HepG2 (cell line): Measurements from ENCODE around the gene ACSM2B. TPM values are rescaled to one million over a fixed set of nuclear protein-coding genes. Genes with fewer than 3 reads are reported as not detected.

Source experiments
- ATF2 ChIP-seq: sonication (generic); formaldehyde crosslinking; IDR thresholded peaks from 2 replicates; pipeline ENCODE4 v1.4.0; 2020; ENCODE audit warnings: missing genetic modification reagents
- CHCHD3 ChIP-seq: sonication (generic); formaldehyde crosslinking; IDR thresholded peaks from 2 replicates; pipeline ENCODE4 v1.8.0; 2022; ENCODE audit warnings: mild to moderate bottlenecking, missing genetic modification reagents, moderate library complexity
- ERF ChIP-seq: IDR thresholded peaks from 2 replicates; pipeline ENCODE4 v1.6.1; 2018; ENCODE audit warnings: missing biosample characterization, missing genetic modification reagents
- EZH2 ChIP-seq: conservative IDR thresholded peaks from 2 replicates; pipeline ENCODE4 v1.6.1; 2012; ENCODE audit warnings: mild to moderate bottlenecking, low read depth, low read length, moderate library complexity
- FIP1L1 ChIP-seq: fragments of 200-400 bp; formaldehyde crosslinking; IDR thresholded peaks from 2 replicates; pipeline ENCODE4 v1.6.1; 2018; ENCODE audit warnings: low read depth, mild to moderate bottlenecking, low read length, moderate library complexity, borderline replicate concordance; ENCODE audit not compliant: insufficient read depth
- GMEB1 ChIP-seq: sonication (generic); formaldehyde crosslinking; IDR thresholded peaks from 2 replicates; pipeline ENCODE4 v1.5.1; 2020; ENCODE audit warnings: missing genetic modification reagents, mild to moderate bottlenecking, borderline replicate concordance
- JUN ChIP-seq: sonication (generic); formaldehyde crosslinking; IDR thresholded peaks from 2 replicates; pipeline ENCODE4 v1.4.0; 2020; ENCODE audit warnings: mild to moderate bottlenecking, missing genetic modification reagents
- KDM1A ChIP-seq: IDR thresholded peaks from 2 replicates; pipeline ENCODE4 v1.6.1; 2016; ENCODE audit warnings: missing compliant biosample characterization
- NR2F6 ChIP-seq, 2 experiments: IDR thresholded peaks; 2 replicates each; pipeline ENCODE4 v1.6.1; 2016; ENCODE audit warnings: antibody characterized with exemption in 1 of 2, mild to moderate bottlenecking in 1 of 2
- POGZ ChIP-seq: sonication (generic); formaldehyde crosslinking; IDR thresholded peaks from 2 replicates; pipeline ENCODE4 v1.4.0; 2020; ENCODE audit warnings: mild to moderate bottlenecking, missing genetic modification reagents
- RFXANK ChIP-seq: IDR thresholded peaks from 2 replicates; pipeline ENCODE4 v1.6.1; 2016
- SALL2 ChIP-seq: sonication (generic); formaldehyde crosslinking; IDR thresholded peaks from 2 replicates; pipeline ENCODE4 v1.8.1; 2023; ENCODE audit warnings: mild to moderate bottlenecking, missing genetic modification reagents, inconsistent platforms
- TBX3 ChIP-seq: fragments of 450-650 bp; IDR thresholded peaks from 2 replicates; pipeline ENCODE4 v1.6.1; 2017; ENCODE audit warnings: antibody characterized with exemption, mild to moderate bottlenecking, inconsistent platforms, borderline replicate concordance
- TCF7L2 ChIP-seq: IDR thresholded peaks from 2 replicates; pipeline ENCODE4 v1.6.1; 2011; ENCODE audit warnings: mild to moderate bottlenecking, low read depth, low read length, moderate library complexity
- ZBTB39 ChIP-seq: sonication (generic); formaldehyde crosslinking; IDR thresholded peaks from 2 replicates; pipeline ENCODE4 v1.5.0; 2020; ENCODE audit warnings: missing genetic modification reagents
- ZKSCAN8 ChIP-seq: IDR thresholded peaks from 2 replicates; pipeline ENCODE4 v1.6.1; 2016; ENCODE audit warnings: borderline replicate concordance, missing genetic modification reagents, missing compliant biosample characterization
- ZMYM2 ChIP-seq: sonication (generic); formaldehyde crosslinking; IDR thresholded peaks from 2 replicates; pipeline ENCODE4 v1.8.0; 2022; ENCODE audit warnings: mild to moderate bottlenecking, missing genetic modification reagents
- ZNF143 ChIP-seq: sonication (generic); formaldehyde crosslinking; IDR thresholded peaks from 2 replicates; pipeline ENCODE4 v1.4.0; 2020; ENCODE audit warnings: missing genetic modification reagents
- ZNF232 ChIP-seq: sonication (generic); formaldehyde crosslinking; IDR thresholded peaks from 2 replicates; pipeline ENCODE4 v1.4.0; 2020; ENCODE audit warnings: missing genetic modification reagents, borderline replicate concordance
- ZNF652 ChIP-seq: IDR thresholded peaks from 2 replicates; pipeline ENCODE4 v1.6.1; 2016; ENCODE audit warnings: low read depth, borderline replicate concordance
- ZNF703 ChIP-seq: sonication (generic); formaldehyde crosslinking; IDR thresholded peaks from 2 replicates; pipeline ENCODE4 v1.5.1; 2020; ENCODE audit warnings: missing genetic modification reagents, mild to moderate bottlenecking, moderate library complexity, borderline replicate concordance
- ZNF766 ChIP-seq: sonication (generic); formaldehyde crosslinking; IDR thresholded peaks from 2 replicates; pipeline ENCODE4 v1.5.0; 2020; ENCODE audit warnings: missing genetic modification reagents, borderline replicate concordance
- ZNF83 ChIP-seq: sonication (generic); formaldehyde crosslinking; IDR thresholded peaks from 2 replicates; pipeline ENCODE4 v1.4.0; 2020; ENCODE audit warnings: missing genetic modification reagents, mild to moderate bottlenecking, borderline replicate concordance
- polyA plus RNA-seq, 8 experiments: library from polyadenylated mRNA; depleted of rRNA in 3 of 8; stranded (reverse) in 7 of 8; unstranded in 1 of 8; fragments of >200 nt; fragmentation: Illumina TruSeq in 4 of 8; extraction: Trizol in 4 of 8; gene quantifications; 2 replicates each; pipeline versions ENCODE4 v1.2.1 to v1.2.3, GENCODE V29; 2011 to 2016; ENCODE audit warnings: low read depth in 4 of 8, missing spikeins in 1 of 8, mixed read lengths in 1 of 8; ENCODE audit not compliant: insufficient read depth in 1 of 8
- total RNA-seq, 5 experiments: library from RNA; depleted of rRNA; stranded (reverse); fragments of >200 nt; fragmentation: Illumina TruSeq; extraction: Trizol; gene quantifications; 2 replicates each; pipeline ENCODE4 v1.2.3, GENCODE V29; 2016; ENCODE audit warnings: low read depth in 1 of 5
- TF ChIP-seq, protein P1 (sequence below): sonication (generic); formaldehyde crosslinking; IDR thresholded peaks from 2 replicates; pipeline ENCODE4 v1.4.0; 2020; ENCODE audit warnings: missing genetic modification reagents

Gene ACSM2B
- total and polyA plus RNA-seq, 2 of the 13 experiments (the other 11 are each of a cell fraction or from before 2014, with no cell fraction given), result 22.9 to 34.0 TPM

DNA sequence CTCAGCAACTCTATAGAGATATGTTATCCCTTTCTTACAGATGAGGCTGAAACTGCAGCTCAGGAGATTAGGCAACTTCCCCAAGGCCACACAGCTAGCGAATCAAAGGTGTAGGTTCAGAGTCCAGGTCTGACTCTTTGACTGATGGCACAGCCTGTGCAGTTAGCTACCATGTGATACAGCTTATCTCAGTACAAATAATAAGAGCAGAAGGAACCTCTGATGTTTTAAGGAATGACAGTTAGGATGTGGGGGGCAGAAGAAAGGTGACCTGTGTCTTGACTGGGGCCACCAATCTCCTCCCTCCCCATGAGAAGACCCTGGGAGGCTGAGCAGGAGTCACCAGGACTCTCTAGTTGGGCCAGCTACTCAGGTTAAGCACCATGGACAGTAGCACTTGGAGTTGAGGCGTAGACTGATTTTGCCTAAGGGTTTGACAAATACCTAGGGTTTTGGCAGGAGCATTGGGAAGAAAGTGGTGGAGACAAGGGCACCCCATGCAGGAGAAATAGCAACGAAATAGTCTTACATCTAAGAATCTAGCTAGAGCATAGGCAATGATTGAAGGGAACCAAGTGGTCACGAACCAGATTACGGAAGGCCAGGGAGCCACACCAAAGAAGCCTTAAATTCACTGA is 22.8 kb upstream of the ACSM2B start (continued):
- TF ChIP-seq, protein P1, sequence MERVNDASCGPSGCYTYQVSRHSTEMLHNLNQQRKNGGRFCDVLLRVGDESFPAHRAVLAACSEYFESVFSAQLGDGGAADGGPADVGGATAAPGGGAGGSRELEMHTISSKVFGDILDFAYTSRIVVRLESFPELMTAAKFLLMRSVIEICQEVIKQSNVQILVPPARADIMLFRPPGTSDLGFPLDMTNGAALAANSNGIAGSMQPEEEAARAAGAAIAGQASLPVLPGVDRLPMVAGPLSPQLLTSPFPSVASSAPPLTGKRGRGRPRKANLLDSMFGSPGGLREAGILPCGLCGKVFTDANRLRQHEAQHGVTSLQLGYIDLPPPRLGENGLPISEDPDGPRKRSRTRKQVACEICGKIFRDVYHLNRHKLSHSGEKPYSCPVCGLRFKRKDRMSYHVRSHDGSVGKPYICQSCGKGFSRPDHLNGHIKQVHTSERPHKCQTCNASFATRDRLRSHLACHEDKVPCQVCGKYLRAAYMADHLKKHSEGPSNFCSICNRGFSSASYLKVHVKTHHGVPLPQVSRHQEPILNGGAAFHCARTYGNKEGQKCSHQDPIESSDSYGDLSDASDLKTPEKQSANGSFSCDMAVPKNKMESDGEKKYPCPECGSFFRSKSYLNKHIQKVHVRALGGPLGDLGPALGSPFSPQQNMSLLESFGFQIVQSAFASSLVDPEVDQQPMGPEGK (CRISPR knock-in tag), result peak; percentile 100
- peak; percentile 97 for TF ChIP-seq POGZ (CRISPR knock-in tag)
- 0 out of 2 replicates have a peak, but pooled peaks have one; percentile 40 for TF ChIP-seq SALL2 (CRISPR knock-in tag)
- peak; percentile 90; the same call in 1 of the 2 replicates for TF ChIP-seq RFXANK
- TF ChIP-seq ZNF232 (CRISPR knock-in tag), result peak; percentile 84; the same call in 1 of the 2 replicates
- TF ChIP-seq ZMYM2 (CRISPR knock-in tag), result peak; percentile 97
- TF ChIP-seq TCF7L2, result peak; percentile 44; the same call in 1 of the 2 replicates
- TF ChIP-seq ZNF703 (CRISPR knock-in tag), result no peak; the same call in 1 of the 2 replicates
- peak; percentile 69; the same call in 1 of the 2 replicates for TF ChIP-seq ZNF652 (CRISPR knock-in tag)
- no peak for TF ChIP-seq ZNF83 (CRISPR knock-in tag)
- peak; percentile 93; the same call in 1 of the 2 replicates for TF ChIP-seq ZKSCAN8
- peak; percentile 45; the same call in 1 of the 2 replicates for TF ChIP-seq TBX3
- TF ChIP-seq ZNF766 (CRISPR knock-in tag), result peak; percentile 84; the same call in 1 of the 2 replicates
- no peak; the same call in 1 of the 2 replicates for TF ChIP-seq GMEB1 (CRISPR knock-in tag)
- TF ChIP-seq ATF2 (CRISPR knock-in tag), result peak; percentile 97
- no peak for TF ChIP-seq EZH2
- TF ChIP-seq ZBTB39, result peak; percentile 66
- peak; percentile 49 for TF ChIP-seq ZNF143 (CRISPR knock-in tag)
- TF ChIP-seq JUN (CRISPR knock-in tag), result peak; percentile 89
- TF ChIP-seq FIP1L1, result no peak
- peak; percentile 99 for TF ChIP-seq ERF (CRISPR knock-in tag)
- peak; percentile 90 for TF ChIP-seq NR2F6 (IDR thresholded peaks at IDR 0.05)
- peak; percentile 92 for TF ChIP-seq NR2F6 (CRISPR knock-in tag; IDR thresholded peaks at IDR 0.05)
- TF ChIP-seq CHCHD3 (CRISPR knock-in tag), result no peak
- TF ChIP-seq KDM1A (CRISPR knock-in tag), result peak; percentile 93
